Activated CD8-positive, alpha-beta T cell treated with anti-CD3 and anti-CD28 coated beads, Interleukin-2, amount 10 ng/mL, durations not matched to agents 7 days and 5 days (primary cell): Measurements from ENCODE around the gene LIPC. TPM values are rescaled to one million over a fixed set of nuclear protein-coding genes. Genes with fewer than 3 reads are reported as not detected.

Experiments
- ATAC-seq: fragments of 150-1000 bp; cut with Tn5 transposase; one replicate; pipeline ENCODE4 v1.10.0; 2021; ENCODE audit warnings: moderate library complexity
- CTCF ChIA-PET: fragments of 350-600 bp; sonication (Branson Sonifier 250); formaldehyde crosslinking; loops from one replicate; lab custom pipeline; 2021; ENCODE audit warnings: antibody characterized with exemption; lab: Charles Lee
- POLR2A ChIA-PET: fragments of 350-600 bp; sonication (Branson Sonifier 250); formaldehyde crosslinking; loops from one replicate; lab custom pipeline; 2021; ENCODE audit warnings: antibody characterized with exemption; lab: Charles Lee
- DNase-seq: peaks from one replicate; pipeline ENCODE4 v3.0.0-alpha.2; 2020
- H3K27ac Mint-ChIP-seq: one replicate; pipeline ENCODE4 v1.8.0; 2021; ENCODE audit warnings: mild to moderate bottlenecking, mixed read lengths
- H3K27me3 Mint-ChIP-seq: one replicate; pipeline ENCODE4 v1.8.0; 2021; ENCODE audit warnings: low read depth, mixed read lengths
- H3K36me3 Mint-ChIP-seq: one replicate; pipeline ENCODE4 v1.8.0; 2021; ENCODE audit warnings: low read depth, mixed read lengths
- H3K4me1 Mint-ChIP-seq: one replicate; pipeline ENCODE4 v1.8.0; 2021; ENCODE audit warnings: low read depth, mixed read lengths
- H3K4me3 Mint-ChIP-seq: one replicate; pipeline ENCODE4 v1.8.0; 2021; ENCODE audit warnings: mild to moderate bottlenecking, mixed read lengths
- H3K9me3 Mint-ChIP-seq: one replicate; pipeline ENCODE4 v1.8.0; 2022; ENCODE audit warnings: mixed read lengths; ENCODE audit not compliant: insufficient read depth
- total RNA-seq, 2 experiments: library from RNA; stranded (reverse); gene quantifications; one replicate each; pipeline ENCODE4 v1.2.3, GENCODE V29; 2021

The LIPC gene
- total RNA-seq, 2 experiments from 2014 or later: 4.1 to 4.4 TPM

DNA sequence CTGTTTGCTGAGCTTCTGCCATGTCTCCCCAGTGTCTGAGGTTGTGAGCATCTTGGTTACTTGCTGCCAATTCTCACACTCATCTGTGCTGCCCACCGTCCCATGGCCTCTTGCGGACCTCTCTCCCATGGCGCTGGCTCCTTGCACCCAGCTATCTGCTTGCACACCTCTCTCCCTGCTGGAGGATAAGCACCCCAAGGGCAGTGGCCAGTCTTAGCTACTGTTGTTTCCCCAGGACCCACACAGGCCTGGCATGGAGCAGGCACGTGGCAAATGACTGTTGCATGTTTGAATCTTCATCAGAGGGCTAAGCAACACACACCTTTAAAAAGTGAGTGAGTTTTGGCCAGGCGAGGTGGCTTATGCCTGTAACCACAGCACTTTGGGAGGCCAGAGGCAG, 14.7 kb downstream of the LIPC start:
- CTCF ChIA-PET: interaction anchor here (0.6 kb wide), 1 partner anchor 71 kb away, joined by 3 read pairs; no protein-coding TSS in a partner anchor
- ATAC-seq: no peak
- Mint-ChIP-seq H3K4me1 (peaks cover 24% of the 10 kb centered on the region), H3K4me3 (no peak overlapping the region), H3K27ac (peak overlapping the region; percentile 16), H3K36me3 (peaks cover 2% of the 10 kb centered on the region), H3K27me3 (no peaks in the 10 kb centered on the region), H3K9me3 (no peaks in the 10 kb centered on the region)
- POLR2A ChIA-PET: no interaction called here
- no peak for DNase-seq

GRCh38 chr15:58447271-58448010, 15.7 kb downstream of the LIPC start:
- POLR2A ChIA-PET: interaction anchor here (0.6 to 0.7 kb wide), 2 partner anchors 33 to 170 kb away, joined by 3 read pairs; no protein-coding TSS in a partner anchor
- DNase-seq (no peak), ATAC-seq (no peak)
- H3K27ac Mint-ChIP-seq: peak overlapping the region; percentile 31
- peaks cover 19% of the 10 kb centered on the region for H3K4me1 Mint-ChIP-seq
- H3K36me3 Mint-ChIP-seq: peaks cover 2% of the 10 kb centered on the region
- no peaks in the 10 kb centered on the region for H3K27me3 Mint-ChIP-seq
- no peak overlapping the region for H3K4me3 Mint-ChIP-seq
- CTCF ChIA-PET: interaction anchor here (0.6 kb wide), 1 partner anchor 70 kb away, joined by 3 read pairs; no protein-coding TSS in a partner anchor
- no peaks in the 10 kb centered on the region for H3K9me3 Mint-ChIP-seq

GRCh38 chr15:58448331-58448730, 16.5 kb downstream of the LIPC start:
- H3K4me1 Mint-ChIP-seq: peaks cover 24% of the 10 kb centered on the region
- POLR2A ChIA-PET: no interaction called here

DNA sequence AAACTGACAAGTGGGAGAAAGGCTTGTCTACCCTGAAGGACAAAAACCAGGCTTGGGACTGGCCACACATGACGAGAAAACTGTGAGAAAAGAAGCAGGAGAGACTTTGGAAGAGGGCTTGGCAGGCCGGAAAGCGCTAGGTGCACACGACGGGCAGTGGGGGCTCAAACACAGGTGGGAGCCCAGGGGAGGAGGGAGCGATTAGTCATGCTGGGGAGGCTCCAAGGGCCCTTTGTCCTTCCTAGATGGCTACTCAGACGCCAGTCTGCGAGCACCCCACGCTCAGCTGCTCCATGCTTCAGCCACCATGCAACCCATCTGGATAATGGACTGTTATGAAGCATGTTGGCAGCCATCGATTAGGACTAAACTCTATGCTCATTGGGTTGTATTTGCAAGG, 17.1 kb downstream of the LIPC start:
- DNase-seq (no peak), ATAC-seq (no peak)
- Mint-ChIP-seq H3K27me3 (no peaks in the 10 kb centered on the region), H3K27ac (no peak overlapping the region), H3K9me3 (no peaks in the 10 kb centered on the region), H3K36me3 (peaks cover 2% of the 10 kb centered on the region), H3K4me1 (peaks cover 26% of the 10 kb centered on the region), H3K4me3 (no peak overlapping the region)
- POLR2A ChIA-PET: no interaction called here
- CTCF ChIA-PET: no interaction called here

More at GRCh38 chr15:58448331-58448730, 16.5 kb downstream of the LIPC start:
- no peak for DNase-seq
- ATAC-seq: no peak
- peaks cover 2% of the 10 kb centered on the region for H3K36me3 Mint-ChIP-seq
- CTCF ChIA-PET: no interaction called here
- no peaks in the 10 kb centered on the region for H3K9me3 Mint-ChIP-seq
- H3K4me3 Mint-ChIP-seq: no peak overlapping the region
- H3K27ac Mint-ChIP-seq: no peak overlapping the region
- H3K27me3 Mint-ChIP-seq: no peaks in the 10 kb centered on the region

- no peaks in the 10 kb centered on the region for H3K9me3 Mint-ChIP-seq
- peaks cover 38% of the 10 kb centered on the region for H3K4me1 Mint-ChIP-seq
- no peak overlapping the region for H3K4me3 Mint-ChIP-seq
- ATAC-seq (no peak), DNase-seq (no peak)
- H3K27me3 Mint-ChIP-seq: no peaks in the 10 kb centered on the region
- H3K27ac Mint-ChIP-seq: no peak overlapping the region
- CTCF ChIA-PET: no interaction called here
- H3K36me3 Mint-ChIP-seq: peaks cover 5% of the 10 kb centered on the region
- POLR2A ChIA-PET: interaction anchor here (0.6 kb wide), 1 partner anchor 167 kb away, joined by 3 read pairs; no protein-coding TSS in a partner anchor
These were observed 20.0 kb downstream of the LIPC start for GRCh38 chr15:58451826-58452225.

DNA sequence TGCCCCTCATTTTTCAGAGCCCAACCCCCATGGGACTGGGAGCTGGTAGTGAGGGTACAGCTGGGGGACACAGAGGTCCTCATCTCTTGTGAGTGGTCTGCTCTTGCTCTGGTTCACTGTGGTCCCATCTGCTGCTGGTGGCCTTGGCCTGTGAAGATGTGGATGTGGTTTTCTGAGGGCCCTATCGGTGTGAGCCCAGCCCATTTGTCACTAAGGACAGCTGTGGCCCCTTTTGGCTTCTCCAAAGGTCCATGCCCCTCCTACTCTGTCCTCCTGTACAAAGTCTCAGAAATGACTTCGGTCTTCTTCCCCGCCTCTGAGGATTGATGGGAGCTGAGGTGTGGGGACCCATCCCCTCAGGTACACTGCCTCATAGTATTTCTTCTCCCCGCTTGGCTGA, 21.0 kb downstream of the LIPC start:
- POLR2A ChIA-PET: no interaction called here
- no peak for DNase-seq
- Mint-ChIP-seq H3K27me3 (no peaks in the 10 kb centered on the region), H3K4me1 (peaks cover 38% of the 10 kb centered on the region), H3K9me3 (no peaks in the 10 kb centered on the region), H3K36me3 (peaks cover 8% of the 10 kb centered on the region), H3K27ac (no peak overlapping the region), H3K4me3 (no peak overlapping the region)
- CTCF ChIA-PET: no interaction called here
- ATAC-seq: no peak

GRCh38 chr15:58453931-58454793, 22.4 kb downstream of the LIPC start:
- Mint-ChIP-seq H3K4me1 (peaks cover 50% of the 10 kb centered on the region), H3K36me3 (peaks cover 8% of the 10 kb centered on the region), H3K9me3 (no peaks in the 10 kb centered on the region), H3K27me3 (no peaks in the 10 kb centered on the region), H3K4me3 (no peak overlapping the region), H3K27ac (peak overlapping the region; percentile 31)
- CTCF ChIA-PET: interaction anchor here (0.9 kb wide), 1 partner anchor 316 kb away, joined by 3 read pairs; no protein-coding TSS in a partner anchor
- POLR2A ChIA-PET: no interaction called here
- DNase-seq (peak; percentile 51), ATAC-seq (peak; percentile 50)

DNA sequence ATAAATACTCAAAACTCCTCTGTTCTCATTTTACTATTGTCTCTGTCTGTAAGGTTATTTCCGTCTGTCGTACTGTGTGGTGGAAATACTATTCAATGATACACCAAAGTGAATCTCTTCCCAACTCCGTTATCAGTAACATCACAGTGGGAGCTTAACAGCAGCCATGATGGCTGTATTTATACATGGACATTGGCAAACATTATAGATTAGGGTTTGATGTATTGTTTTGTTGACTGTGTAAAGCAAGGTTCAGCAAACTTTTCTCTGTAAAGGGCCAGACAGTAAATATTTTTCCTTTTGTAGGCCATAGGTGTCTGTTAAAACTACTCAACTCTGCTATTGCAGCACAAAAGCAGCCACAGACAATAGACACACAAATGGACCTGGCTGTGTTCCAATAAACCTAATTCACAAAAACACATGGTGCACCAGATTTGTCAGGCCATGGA, 23.2 kb downstream of the LIPC start:
- H3K4me1 Mint-ChIP-seq: peaks cover 58% of the 10 kb centered on the region
- ChIA-PET POLR2A (no interaction called here), CTCF (interaction anchor here (0.9 kb wide), 1 partner anchor 316 kb away, joined by 3 read pairs; no protein-coding TSS in a partner anchor)
- no peaks in the 10 kb centered on the region for H3K9me3 Mint-ChIP-seq
- H3K27ac Mint-ChIP-seq: no peak overlapping the region
- no peak for DNase-seq
- H3K36me3 Mint-ChIP-seq: peaks cover 8% of the 10 kb centered on the region
- ATAC-seq: no peak
- no peak overlapping the region for H3K4me3 Mint-ChIP-seq
- H3K27me3 Mint-ChIP-seq: no peaks in the 10 kb centered on the region

DNA sequence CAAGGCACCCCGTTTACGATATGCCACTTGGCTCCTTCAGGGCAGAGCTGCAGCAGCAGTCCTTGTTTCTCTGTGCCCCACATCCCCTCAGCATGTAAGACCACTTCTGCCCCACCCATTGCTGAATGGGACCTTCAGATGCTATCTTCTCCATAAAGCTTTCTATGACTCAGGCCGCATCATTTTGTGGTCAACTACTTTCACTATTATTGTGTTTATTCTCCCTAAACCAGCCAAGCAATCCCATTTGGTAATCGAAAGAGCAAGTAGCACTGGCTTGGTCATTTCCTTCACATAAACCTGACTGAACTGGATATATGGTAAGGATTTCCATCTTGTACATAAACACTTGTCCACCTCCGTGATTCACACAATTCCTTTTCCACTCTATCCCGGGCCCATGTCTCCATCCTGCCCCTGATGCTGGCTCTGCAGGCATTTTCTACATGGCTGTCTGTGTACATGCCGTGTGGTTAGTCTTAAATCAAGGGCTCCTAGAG, 25.7 kb downstream of the LIPC start:
- CTCF ChIA-PET: interaction anchor here (1.3 to 4.6 kb wide), 5 partner anchors 13 to 111 kb away, joined by 4 to 34 read pairs (median 6); no protein-coding TSS in a partner anchor
- H3K27ac Mint-ChIP-seq: peak overlapping the region; percentile 72
- H3K36me3 Mint-ChIP-seq: peaks cover 10% of the 10 kb centered on the region
- H3K4me3 Mint-ChIP-seq: no peak overlapping the region
- peaks cover 81% of the 10 kb centered on the region for H3K4me1 Mint-ChIP-seq
- no peaks in the 10 kb centered on the region for H3K27me3 Mint-ChIP-seq
- POLR2A ChIA-PET: interaction anchor here (0.8 to 4.9 kb wide), 2 partner anchors 18 to 60 kb away, joined by 4 to 45 read pairs; no protein-coding TSS in a partner anchor
- ATAC-seq: peak; percentile 64
- H3K9me3 Mint-ChIP-seq: no peaks in the 10 kb centered on the region
- peak; percentile 64 for DNase-seq

DNA sequence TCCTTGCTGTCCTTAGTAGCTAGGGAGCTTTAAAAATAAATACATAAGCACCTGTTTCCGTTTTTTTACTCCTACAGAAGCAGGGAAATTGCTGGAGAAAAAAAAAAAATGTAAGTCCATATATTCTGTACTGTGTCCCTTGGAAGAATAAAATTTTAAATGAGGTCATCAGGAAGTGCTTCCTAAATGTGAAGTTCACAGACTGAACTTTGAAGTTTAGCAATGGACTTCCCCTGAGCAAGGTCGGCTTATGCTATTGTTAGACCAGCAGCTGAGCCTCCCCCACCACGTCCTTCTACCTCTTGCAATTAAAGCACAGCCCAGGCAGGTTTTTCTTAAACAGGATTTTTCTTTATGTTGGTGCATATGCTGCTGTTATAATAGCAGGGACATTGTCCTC, 26.3 kb downstream of the LIPC start:
- peaks cover 10% of the 10 kb centered on the region for H3K36me3 Mint-ChIP-seq
- no peaks in the 10 kb centered on the region for H3K27me3 Mint-ChIP-seq
- peaks cover 83% of the 10 kb centered on the region for H3K4me1 Mint-ChIP-seq
- DNase-seq: no peak
- no peaks in the 10 kb centered on the region for H3K9me3 Mint-ChIP-seq
- peak; percentile 22 for ATAC-seq
- H3K4me3 Mint-ChIP-seq: no peak overlapping the region
- peak overlapping the region; percentile 72 for H3K27ac Mint-ChIP-seq
- ChIA-PET POLR2A (interaction anchor here (4.9 kb wide), 1 partner anchor 17 kb away, joined by 45 read pairs; no protein-coding TSS in a partner anchor), CTCF (interaction anchor here (0.7 to 4.6 kb wide), 6 partner anchors 12 to 1717 kb away, joined by 3 to 34 read pairs (median 6); no protein-coding TSS in a partner anchor)

- Mint-ChIP-seq H3K9me3 (no peaks in the 10 kb centered on the region), H3K36me3 (peaks cover 10% of the 10 kb centered on the region), H3K27ac (peak overlapping the region; percentile 62), H3K4me1 (peaks cover 88% of the 10 kb centered on the region), H3K4me3 (no peak overlapping the region), H3K27me3 (no peaks in the 10 kb centered on the region)
- DNase-seq (no peak), ATAC-seq (no peak)
- CTCF ChIA-PET: interaction anchor here (1.0 to 4.6 kb wide), 4 partner anchors 11 to 84 kb away, joined by 3 to 34 read pairs (median 13); no protein-coding TSS in a partner anchor
- POLR2A ChIA-PET: interaction anchor here (1.5 to 4.9 kb wide), 3 partner anchors 16 to 58 kb away, joined by 6 to 45 read pairs (median 12); no protein-coding TSS in a partner anchor
These were observed 27.3 kb downstream of the LIPC start for GRCh38 chr15:58459045-58459444.
